Measurements from ENCODE around the gene C19orf73. TPM values are rescaled to one million over a fixed set of nuclear protein-coding genes. Genes with fewer than 3 reads are reported as not detected.
"Not testable (repeated sequence)": the region's sequence is repeated elsewhere in the genome, so short reads cannot be mapped to it uniquely, and the experiment has no call there.

Gene C19orf73
- total RNA-seq, 1 donor from 2014 or later = 1.8 TPM

GRCh38 chr19:49132974-49133609 lies 14.1 kb upstream of the C19orf73 start:
- H3K9me3 Mint-ChIP-seq (ENCODE audit: unreplicated experiment) = no peaks in the 10 kb centered on the region
- no peak overlapping the region for H3K4me3 Mint-ChIP-seq (ENCODE audit: unreplicated experiment)
- H3K27ac Mint-ChIP-seq (ENCODE audit: unreplicated experiment) = no peak overlapping the region
- H3K4me1 Mint-ChIP-seq (ENCODE audit: unreplicated experiment) = peaks cover 13% of the 10 kb centered on the region
- no peak for DNase-seq (ENCODE audit: extremely low spot score, unreplicated experiment)
- no peaks in the 10 kb centered on the region for H3K27me3 Mint-ChIP-seq (ENCODE audit: unreplicated experiment)
- H3K36me3 Mint-ChIP-seq (ENCODE audit: unreplicated experiment) = no peaks in the 10 kb centered on the region
- TF ChIP-seq CTCF (IDR thresholded peaks at IDR 0.05) = no peak

- no peak for DNase-seq (ENCODE audit: extremely low spot score, unreplicated experiment)
- H3K4me3 Mint-ChIP-seq (ENCODE audit: unreplicated experiment) = no peak overlapping the region
- no peaks in the 10 kb centered on the region for H3K36me3 Mint-ChIP-seq (ENCODE audit: unreplicated experiment)
- H3K9me3 Mint-ChIP-seq (ENCODE audit: unreplicated experiment) = no peaks in the 10 kb centered on the region
- no peak for TF ChIP-seq CTCF (IDR thresholded peaks at IDR 0.05)
- H3K27ac Mint-ChIP-seq (ENCODE audit: unreplicated experiment) = no peak overlapping the region
- peaks cover 16% of the 10 kb centered on the region for H3K4me1 Mint-ChIP-seq (ENCODE audit: unreplicated experiment)
- no peaks in the 10 kb centered on the region for H3K27me3 Mint-ChIP-seq (ENCODE audit: unreplicated experiment)
Observed at GRCh38 chr19:49130325-49130724, 11.4 kb upstream of the C19orf73 start.

- Mint-ChIP-seq H3K4me3 (ENCODE audit: unreplicated experiment) (peak overlapping the region; percentile 81), H3K4me1 (ENCODE audit: unreplicated experiment) (peaks cover 16% of the 10 kb centered on the region), H3K27me3 (ENCODE audit: unreplicated experiment) (no peaks in the 10 kb centered on the region), H3K27ac (ENCODE audit: unreplicated experiment) (peak overlapping the region; percentile 54), H3K9me3 (ENCODE audit: unreplicated experiment) (no peaks in the 10 kb centered on the region), H3K36me3 (ENCODE audit: unreplicated experiment) (no peaks in the 10 kb centered on the region)
- TF ChIP-seq CTCF (IDR thresholded peaks at IDR 0.05) = no peak
- no peak for DNase-seq (ENCODE audit: extremely low spot score, unreplicated experiment)
Observed at GRCh38 chr19:49129238-49129583, 10.3 kb upstream of the C19orf73 start.

- Mint-ChIP-seq H3K27ac (ENCODE audit: unreplicated experiment) (peak overlapping the region; percentile 4), H3K4me1 (ENCODE audit: unreplicated experiment) (peaks cover 16% of the 10 kb centered on the region), H3K4me3 (ENCODE audit: unreplicated experiment) (peak overlapping the region; percentile 81), H3K27me3 (ENCODE audit: unreplicated experiment) (no peaks in the 10 kb centered on the region), H3K36me3 (ENCODE audit: unreplicated experiment) (no peaks in the 10 kb centered on the region), H3K9me3 (ENCODE audit: unreplicated experiment) (no peaks in the 10 kb centered on the region)
- TF ChIP-seq CTCF (IDR thresholded peaks at IDR 0.05) = no peak
- no peak for DNase-seq (ENCODE audit: extremely low spot score, unreplicated experiment)
Observed at GRCh38 chr19:49128545-49129237, 9.7 kb upstream of the C19orf73 start.

- DNase-seq (ENCODE audit: extremely low spot score, unreplicated experiment) = peak; percentile 99
- peaks cover 16% of the 10 kb centered on the region for H3K4me1 Mint-ChIP-seq (ENCODE audit: unreplicated experiment)
- no peaks in the 10 kb centered on the region for H3K36me3 Mint-ChIP-seq (ENCODE audit: unreplicated experiment)
- peak; percentile 9 for TF ChIP-seq CTCF (IDR thresholded peaks at IDR 0.05)
- peak overlapping the region; percentile 81 for H3K4me3 Mint-ChIP-seq (ENCODE audit: unreplicated experiment)
- H3K27ac Mint-ChIP-seq (ENCODE audit: unreplicated experiment) = peak overlapping the region; percentile 77
- H3K9me3 Mint-ChIP-seq (ENCODE audit: unreplicated experiment) = no peaks in the 10 kb centered on the region
- H3K27me3 Mint-ChIP-seq (ENCODE audit: unreplicated experiment) = no peaks in the 10 kb centered on the region
Observed at GRCh38 chr19:49127674-49128544, 9.0 kb upstream of the C19orf73 start.

GRCh38 chr19:49127225-49127624 lies 8.3 kb upstream of the C19orf73 start:
- peak overlapping the region; percentile 38 for H3K4me3 Mint-ChIP-seq (ENCODE audit: unreplicated experiment)

More at GRCh38 chr19:49127225-49127624, 8.3 kb upstream of the C19orf73 start:
- DNase-seq (ENCODE audit: extremely low spot score, unreplicated experiment); H3K9me3 Mint-ChIP-seq (ENCODE audit: unreplicated experiment); H3K27ac Mint-ChIP-seq (ENCODE audit: unreplicated experiment); H3K36me3 Mint-ChIP-seq (ENCODE audit: unreplicated experiment); H3K27me3 Mint-ChIP-seq (ENCODE audit: unreplicated experiment): not testable (repeated sequence)
- H3K4me1 Mint-ChIP-seq (ENCODE audit: unreplicated experiment) = peaks cover 16% of the 10 kb centered on the region
